HepG2 (cell line): ENCODE data around the gene BBIP1. TPM values are rescaled to one million over a fixed set of nuclear protein-coding genes. Genes with fewer than 3 reads are reported as not detected.

ENCODE experiments used
- CCDC6 ChIP-seq: sonication (generic); formaldehyde crosslinking; IDR thresholded peaks from 2 replicates; pipeline ENCODE4 v1.8.1; 2022; ENCODE audit warnings: mild to moderate bottlenecking, missing genetic modification reagents, moderate library complexity
- EZH2 ChIP-seq: conservative IDR thresholded peaks from 2 replicates; pipeline ENCODE4 v1.6.1; 2012; ENCODE audit warnings: mild to moderate bottlenecking, low read depth, low read length, moderate library complexity
- FOXJ3 ChIP-seq: sonication (generic); formaldehyde crosslinking; IDR thresholded peaks from 2 replicates; pipeline ENCODE4 v1.4.0; 2020; ENCODE audit warnings: missing genetic modification reagents, mild to moderate bottlenecking, borderline replicate concordance
- MIER2 ChIP-seq: IDR thresholded peaks from 2 replicates; pipeline ENCODE4 v1.6.1; 2016; ENCODE audit warnings: missing biosample characterization, missing genetic modification reagents
- MTF1 ChIP-seq: sonication (generic); formaldehyde crosslinking; IDR thresholded peaks from 2 replicates; pipeline ENCODE4 v1.5.0; 2020; ENCODE audit warnings: missing genetic modification reagents
- NR1H2 ChIP-seq: sonication (generic); formaldehyde crosslinking; IDR thresholded peaks from 2 replicates; pipeline ENCODE4 v1.8.1; 2022; ENCODE audit warnings: low read depth, missing genetic modification reagents, borderline replicate concordance
- NR2C2 ChIP-seq: sonication (generic); formaldehyde crosslinking; IDR thresholded peaks from 2 replicates; pipeline ENCODE4 v1.4.0; 2020; ENCODE audit warnings: missing genetic modification reagents, mild to moderate bottlenecking, moderate library complexity, borderline replicate concordance
- PAXIP1 ChIP-seq: sonication (generic); formaldehyde crosslinking; conservative IDR thresholded peaks from 2 replicates; pipeline ENCODE4 v1.4.0; 2020; ENCODE audit warnings: mild to moderate bottlenecking, missing genetic modification reagents, moderate library complexity
- RFXAP ChIP-seq: sonication (generic); formaldehyde crosslinking; IDR thresholded peaks from 2 replicates; pipeline ENCODE4 v1.4.0; 2020; ENCODE audit warnings: missing genetic modification reagents, borderline replicate concordance
- ZBTB1 ChIP-seq: sonication (generic); formaldehyde crosslinking; IDR thresholded peaks from 2 replicates; pipeline ENCODE4 v1.4.0; 2020; ENCODE audit warnings: missing genetic modification reagents, borderline replicate concordance
- ZNF251 ChIP-seq: sonication (generic); formaldehyde crosslinking; IDR thresholded peaks from 2 replicates; pipeline ENCODE4 v1.9.0; 2021; ENCODE audit warnings: mild to moderate bottlenecking, missing genetic modification reagents
- ZNF260 ChIP-seq: sonication (generic); formaldehyde crosslinking; IDR thresholded peaks from 2 replicates; pipeline ENCODE4 v1.4.0; 2020; ENCODE audit warnings: missing genetic modification reagents, low read depth, mild to moderate bottlenecking, borderline replicate concordance
- ZNF432 ChIP-seq: sonication (generic); formaldehyde crosslinking; IDR thresholded peaks from 2 replicates; pipeline ENCODE4 v1.5.0; 2020; ENCODE audit warnings: missing genetic modification reagents, mild to moderate bottlenecking, borderline replicate concordance
- ZNF441 ChIP-seq: sonication (generic); formaldehyde crosslinking; IDR thresholded peaks from 2 replicates; pipeline ENCODE4 v1.7.0; 2021; ENCODE audit warnings: missing genetic modification reagents, borderline replicate concordance
- ZNF704 ChIP-seq: sonication (generic); formaldehyde crosslinking; IDR thresholded peaks from 2 replicates; pipeline ENCODE4 v1.8.1; 2023; ENCODE audit warnings: mild to moderate bottlenecking, inconsistent platforms, moderate library complexity, missing genetic modification reagents, borderline replicate concordance
- ZNF710 ChIP-seq: sonication (generic); formaldehyde crosslinking; IDR thresholded peaks from 2 replicates; pipeline ENCODE4 v1.5.0; 2020; ENCODE audit warnings: mild to moderate bottlenecking, missing genetic modification reagents, borderline replicate concordance
- ZNF747 ChIP-seq: sonication (generic); formaldehyde crosslinking; IDR thresholded peaks from 2 replicates; pipeline ENCODE4 v1.8.1; 2023; ENCODE audit warnings: missing genetic modification reagents, mild to moderate bottlenecking, borderline replicate concordance
- polyA plus RNA-seq, 8 experiments: library from polyadenylated mRNA; depleted of rRNA in 3 of 8; stranded (reverse) in 7 of 8; unstranded in 1 of 8; fragments of >200 nt; fragmentation: Illumina TruSeq in 4 of 8; extraction: Trizol in 4 of 8; gene quantifications; 2 replicates each; pipeline versions ENCODE4 v1.2.1 to v1.2.3, GENCODE V29; 2011 to 2016; ENCODE audit warnings: low read depth in 4 of 8, missing spikeins in 1 of 8, mixed read lengths in 1 of 8; ENCODE audit not compliant: insufficient read depth in 1 of 8
- total RNA-seq, 5 experiments: library from RNA; depleted of rRNA; stranded (reverse); fragments of >200 nt; fragmentation: Illumina TruSeq; extraction: Trizol; gene quantifications; 2 replicates each; pipeline ENCODE4 v1.2.3, GENCODE V29; 2016; ENCODE audit warnings: low read depth in 1 of 5

BBIP1 gene
- total and polyA plus RNA-seq, 2 of the 13 experiments (the other 11 are each of a cell fraction or from before 2014, with no cell fraction given), result 18.3 to 24.1 TPM

DNA sequence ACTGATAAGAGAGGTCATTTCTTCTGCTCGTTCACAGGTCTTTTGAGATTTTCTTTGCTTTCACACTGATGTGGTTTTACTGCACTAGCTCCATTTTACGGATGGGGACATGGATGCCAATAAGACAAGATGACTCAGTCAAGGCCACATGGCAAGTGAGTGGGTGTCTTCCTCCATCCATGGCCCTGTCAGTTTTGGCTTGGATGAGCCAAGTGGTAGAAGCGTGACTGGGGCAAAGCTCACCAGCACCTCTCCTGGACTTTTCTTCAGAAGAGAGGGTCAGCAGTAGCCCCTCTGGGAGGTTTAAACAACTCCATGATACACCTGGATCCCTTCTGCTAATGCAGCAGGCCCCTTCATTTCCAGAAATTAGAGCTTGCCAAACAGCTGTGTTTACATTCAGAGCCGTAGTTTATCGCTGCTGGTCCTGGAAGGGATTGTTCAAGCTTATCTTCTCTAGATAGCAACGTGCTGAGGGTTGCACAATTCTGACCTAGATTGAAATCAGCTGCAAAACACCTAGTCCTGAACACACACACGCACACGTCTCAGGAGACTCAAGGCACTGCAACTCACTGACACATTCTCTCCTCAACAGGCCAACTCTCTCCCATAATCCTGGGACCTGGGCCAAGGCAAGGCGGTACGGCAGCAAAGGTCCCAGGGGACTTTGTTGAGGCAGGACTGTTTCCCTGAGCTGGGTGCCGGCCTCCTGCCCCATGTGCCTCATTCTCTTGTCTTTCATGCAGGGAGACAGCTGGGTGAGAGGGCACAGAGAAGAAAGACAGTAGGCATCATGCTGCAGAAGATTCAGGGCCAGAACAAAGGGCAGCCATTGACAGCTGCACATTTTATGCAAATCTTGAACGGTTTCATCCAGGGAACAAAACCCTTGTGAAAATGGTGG lies 61.5 kb downstream of the BBIP1 start (continued):
- peak; percentile 58 for TF ChIP-seq PAXIP1
- TF ChIP-seq NR1H2, result no peak
- no peak for TF ChIP-seq MIER2 (CRISPR knock-in tag)
- TF ChIP-seq NR2C2 (CRISPR knock-in tag), result no peak
- TF ChIP-seq ZBTB1 (CRISPR knock-in tag), result no peak
- TF ChIP-seq ZNF251 (CRISPR knock-in tag), result no peak
- no peak for TF ChIP-seq MTF1
- TF ChIP-seq ZNF747 (CRISPR knock-in tag), result no peak
- peak; percentile 80; the same call in 1 of the 2 replicates for TF ChIP-seq FOXJ3 (CRISPR knock-in tag)
- TF ChIP-seq ZNF260 (CRISPR knock-in tag), result no peak
- peak; percentile 83; the same call in 1 of the 2 replicates for TF ChIP-seq RFXAP
- TF ChIP-seq ZNF704 (CRISPR knock-in tag), result no peak
- 0 out of 2 replicates have a peak, but pooled peaks have one; percentile 36 for TF ChIP-seq CCDC6 (CRISPR knock-in tag)
- TF ChIP-seq ZNF710 (CRISPR knock-in tag), result no peak
- no peak for TF ChIP-seq EZH2
- TF ChIP-seq ZNF432 (CRISPR knock-in tag), result no peak
- 0 out of 2 replicates have a peak, but pooled peaks have one; percentile 60 for TF ChIP-seq ZNF441 (CRISPR knock-in tag)
